HCT116 (cell line): ENCODE data around the gene DHRSX. TPM values are rescaled to one million over a fixed set of nuclear protein-coding genes. Genes with fewer than 3 reads are reported as not detected.

Experiments used
- ATAC-seq: fragments of 200-7000 bp; cut with Tn5 transposase; 2 replicates; pipeline ENCODE4 v1.9.1; 2020; ENCODE audit warnings: mild to moderate bottlenecking, moderate library complexity
- BruUV-seq: library from RNA; stranded (reverse); fragments of 400-500 nt; replicated peaks from 2 replicates; lab custom pipeline; 2021; lab: Mats Ljungman, UMichigan
- CTCF ChIA-PET: fragments of 300-600 bp; sonication (Branson Sonifier 250); formaldehyde crosslinking; loops from one replicate; lab custom pipeline; 2021; ENCODE audit warnings: antibody characterized with exemption; lab: Charles Lee
- POLR2A ChIA-PET: fragments of 300-600, 350-600 bp; sonication (Branson Sonifier 250); formaldehyde crosslinking; loops from one replicate; lab custom pipeline; 2021; ENCODE audit warnings: antibody characterized with exemption; lab: Charles Lee
- RAD21 ChIA-PET, 2 experiments: fragments of 300-600 bp; sonication (Branson Sonifier 250); formaldehyde crosslinking; loops; one replicate each; lab custom pipeline; 2023; ENCODE audit warnings: low total read pairs in 2 of 2; ENCODE audit not compliant: uncharacterized antibody in 2 of 2, unreplicated experiment in 2 of 2, low non-redundant PET in 1 of 2; lab: Charles Lee
- DNase-seq: peaks from one replicate; pipeline ENCODE4 v3.0.0-alpha.2; 2010; ENCODE audit warnings: low read depth, low spot score
- H2AFZ ChIP-seq: fragments of 200-600 bp; shearing (Covaris generic), sonication (generic); 2 replicates; pipeline ENCODE4 v1.6.1; 2017; ENCODE audit warnings: low read depth, mixed run types, mixed read lengths, antibody characterized with exemption, low read length; ENCODE audit not compliant: poor library complexity, severe bottlenecking
- H3K27ac ChIP-seq: 2 replicates; pipeline ENCODE4 v1.5.1; 2012; ENCODE audit warnings: low read depth, low read length
- H3K27me3 ChIP-seq: fragments of 200-600 bp; sonication (generic); 2 replicates; pipeline ENCODE4 v1.6.1; 2016; ENCODE audit warnings: mixed run types, low read length, mixed read lengths; ENCODE audit not compliant: insufficient read depth
- H3K36me3 ChIP-seq, 2 experiments: fragments of 200-500 bp in 1 of 2; fragments of 200-600 bp in 1 of 2; sonication (Bioruptor generic) in 1 of 2; sonication (generic) in 1 of 2; 2 replicates each; pipeline versions ENCODE4 v1.5.1 to v1.6.1; 2014 to 2016; ENCODE audit warnings: low read length in 2 of 2, inconsistent platforms in 1 of 2, mixed read lengths in 1 of 2, mixed run types in 1 of 2; ENCODE audit not compliant: insufficient read depth in 2 of 2, control insufficient read depth in 1 of 2
- H3K4me1 ChIP-seq, 2 experiments: fragments of 200-600 bp in 1 of 2; sonication (generic) in 1 of 2; 2 replicates each; pipeline versions ENCODE4 v1.5.1 to v1.6.1; 2012 to 2017; ENCODE audit warnings: low read length in 2 of 2, inconsistent platforms in 1 of 2, mild to moderate bottlenecking in 1 of 2, mixed read lengths in 1 of 2, mixed run types in 1 of 2, moderate library complexity in 1 of 2; ENCODE audit not compliant: insufficient read depth in 2 of 2, control insufficient read depth in 1 of 2
- H3K4me2 ChIP-seq: fragments of 200-600 bp; sonication (generic); 2 replicates; pipeline ENCODE4 v1.6.1; 2017; ENCODE audit warnings: mixed run types, low read length, mixed read lengths
- H3K4me3 ChIP-seq, 2 experiments: fragments of 200-600 bp in 1 of 2; sonication (generic) in 1 of 2; replicated peaks in 1 of 2; 2 replicates each; pipeline ENCODE4 v1.5.1; 2011 to 2016; ENCODE audit warnings: low read length in 2 of 2, control low read depth in 1 of 2, low read depth in 1 of 2, mild to moderate bottlenecking in 1 of 2, mixed read lengths in 1 of 2, mixed run types in 1 of 2
- H3K79me2 ChIP-seq: fragments of 200-600 bp; sonication (generic); 2 replicates; pipeline ENCODE4 v1.6.1; 2017; ENCODE audit warnings: mild to moderate bottlenecking, mixed run types, low read length, moderate library complexity, mixed read lengths; ENCODE audit not compliant: insufficient read depth
- H3K9ac ChIP-seq: fragments of 200-600 bp; sonication (generic); 2 replicates; pipeline ENCODE4 v1.6.1; 2016; ENCODE audit warnings: low read length, mixed read lengths
- H3K9me2 ChIP-seq: fragments of 200-600 bp; sonication (generic), shearing (Covaris generic); 2 replicates; pipeline ENCODE4 v1.6.1; 2017; ENCODE audit warnings: mixed run types, mild to moderate bottlenecking, moderate library complexity; ENCODE audit not compliant: insufficient read depth
- H3K9me3 ChIP-seq, 2 experiments: fragments of 200-500 bp in 1 of 2; fragments of 200-600 bp in 1 of 2; sonication (Bioruptor generic) in 1 of 2; sonication (generic) in 1 of 2; 2 replicates each; pipeline ENCODE4 v1.6.1; 2014 to 2017; ENCODE audit warnings: low read length in 2 of 2, mixed read lengths in 2 of 2, inconsistent platforms in 1 of 2, low read depth in 1 of 2, mild to moderate bottlenecking in 1 of 2, mixed run types in 1 of 2, moderate library complexity in 1 of 2; ENCODE audit not compliant: control insufficient read depth in 1 of 2, insufficient read depth in 1 of 2
- H4K20me1 ChIP-seq: fragments of 200-600 bp; sonication (generic), shearing (Covaris generic); 2 replicates; pipeline ENCODE4 v1.6.1; 2017; ENCODE audit warnings: mixed run types, mild to moderate bottlenecking, moderate library complexity; ENCODE audit not compliant: insufficient read depth
- CTCF ChIP-seq, 3 experiments: fragments of 200-600 bp in 1 of 3; sonication (generic) in 1 of 3; IDR thresholded peaks in 2 of 3; conservative IDR thresholded peaks in 1 of 3; 2 replicates each; pipeline ENCODE4 v1.5.1; 2012 to 2017; ENCODE audit warnings: low read depth in 2 of 3, low read length in 2 of 3, antibody characterized with exemption in 1 of 3, borderline replicate concordance in 1 of 3, control low read depth in 1 of 3, mild to moderate bottlenecking in 1 of 3, mixed read lengths in 1 of 3, mixed run types in 1 of 3, moderate library complexity in 1 of 3; ENCODE audit not compliant: insufficient read depth in 1 of 3
- POLR2A ChIP-seq: IDR thresholded peaks from 2 replicates; pipeline ENCODE4 v1.7.0; 2011; ENCODE audit warnings: borderline replicate concordance; ENCODE audit not compliant: insufficient read depth, insufficient read length; ENCODE audit errors: extremely low read depth
- SP1 ChIP-seq: IDR thresholded peaks from 2 replicates; pipeline ENCODE4 v1.6.1; 2012; ENCODE audit warnings: low read depth
- SRF ChIP-seq: IDR thresholded peaks from 2 replicates; pipeline ENCODE4 v1.6.1; 2012; ENCODE audit warnings: low read depth
- intact Hi-C: fragments of 100-400 bp; cut with micrococcal nuclease; formaldehyde crosslinking; loops from 2 replicates; pipeline ENCODE4 v1.10.0; 2022
- total RNA-seq: library from RNA; stranded (reverse); gene quantifications from one replicate; pipeline ENCODE4 v1.2.1, GENCODE V29; 2021; ENCODE audit not compliant: unreplicated experiment
- TF ChIP-seq, protein P1 (sequence below): IDR thresholded peaks from 2 replicates; pipeline ENCODE4 v1.6.1; 2011; ENCODE audit warnings: mild to moderate bottlenecking, low read length, moderate library complexity; ENCODE audit not compliant: insufficient replicate concordance; ENCODE audit errors: extremely low read depth

The DHRSX gene
- total RNA-seq, 1 experiment from 2014 or later: 11.9 TPM

DNA sequence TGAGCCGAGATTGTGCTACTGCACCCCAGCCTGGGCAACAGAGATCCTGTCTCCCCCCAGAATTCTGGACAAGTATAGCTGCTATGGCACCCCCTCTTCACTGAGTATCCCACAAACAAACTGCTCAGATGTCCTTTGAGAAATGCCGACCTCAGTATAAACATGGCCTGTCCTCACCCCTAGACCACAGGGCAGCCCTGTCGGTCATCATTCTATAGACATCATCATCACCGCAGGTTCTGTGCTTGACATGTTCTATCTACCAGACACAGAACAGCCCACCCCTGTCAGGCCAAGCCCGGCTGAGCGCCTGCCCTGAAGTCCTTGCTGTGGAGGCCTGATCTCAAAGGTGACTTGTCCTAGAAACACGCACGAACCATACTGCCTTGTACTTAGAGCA, 232.9 kb downstream of the DHRSX start:
- ChIA-PET CTCF (no interaction called here), POLR2A (no interaction called here), RAD21 (no interaction called here)
- intact Hi-C loops: no loop called here
- no peak overlapping the region for H3K9ac ChIP-seq
- no peaks in the 10 kb centered on the region for H3K79me2 ChIP-seq
- H3K4me2 ChIP-seq: no peak overlapping the region
- H3K9me2 ChIP-seq: no peaks in the 10 kb centered on the region
- H3K27me3 ChIP-seq: no peaks in the 10 kb centered on the region
- no peaks in the 10 kb centered on the region for H3K36me3 ChIP-seq
- ATAC-seq: no peak
- no TSS peak for BruUV-seq
- no peaks in the 10 kb centered on the region for H4K20me1 ChIP-seq
- H3K9me3 ChIP-seq: no peaks in the 10 kb centered on the region
- H3K4me3 ChIP-seq: no peak overlapping the region
- no peak for TF ChIP-seq SRF
- TF ChIP-seq, protein P1, sequence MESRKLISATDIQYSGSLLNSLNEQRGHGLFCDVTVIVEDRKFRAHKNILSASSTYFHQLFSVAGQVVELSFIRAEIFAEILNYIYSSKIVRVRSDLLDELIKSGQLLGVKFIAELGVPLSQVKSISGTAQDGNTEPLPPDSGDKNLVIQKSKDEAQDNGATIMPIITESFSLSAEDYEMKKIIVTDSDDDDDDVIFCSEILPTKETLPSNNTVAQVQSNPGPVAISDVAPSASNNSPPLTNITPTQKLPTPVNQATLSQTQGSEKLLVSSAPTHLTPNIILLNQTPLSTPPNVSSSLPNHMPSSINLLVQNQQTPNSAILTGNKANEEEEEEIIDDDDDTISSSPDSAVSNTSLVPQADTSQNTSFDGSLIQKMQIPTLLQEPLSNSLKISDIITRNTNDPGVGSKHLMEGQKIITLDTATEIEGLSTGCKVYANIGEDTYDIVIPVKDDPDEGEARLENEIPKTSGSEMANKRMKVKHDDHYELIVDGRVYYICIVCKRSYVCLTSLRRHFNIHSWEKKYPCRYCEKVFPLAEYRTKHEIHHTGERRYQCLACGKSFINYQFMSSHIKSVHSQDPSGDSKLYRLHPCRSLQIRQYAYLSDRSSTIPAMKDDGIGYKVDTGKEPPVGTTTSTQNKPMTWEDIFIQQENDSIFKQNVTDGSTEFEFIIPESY: no peak
- no peak for TF ChIP-seq SP1
- no peak for TF ChIP-seq POLR2A
- no peak for TF ChIP-seq CTCF (IDR thresholded peaks at IDR 0.05 in 2 of 3, conservative IDR thresholded peaks at IDR 0.05 in 1 of 3; ENCODE audit: borderline replicate concordance in 1 of 3, insufficient read depth in 1 of 3, low read depth in 2 of 3, low read length in 2 of 3)
- no peak overlapping the region for H2AFZ ChIP-seq
- H3K27ac ChIP-seq: no peak overlapping the region
- no peak for DNase-seq
- no peaks in the 10 kb centered on the region for H3K4me1 ChIP-seq
